ENCODE results near the gene THBS3.
"Not testable (repeated sequence)": the region's sequence is repeated elsewhere in the genome, so short reads cannot be mapped to it uniquely, and the experiment has no call there.

The THBS3 gene

GRCh38 chr1:155202731-155203515, 4.8 kb downstream of the THBS3 start:
- no peak overlapping the region for H3K27ac Mint-ChIP-seq
- H3K36me3 Mint-ChIP-seq = no peaks in the 10 kb centered on the region
- H3K9me3 Mint-ChIP-seq = no peaks in the 10 kb centered on the region
- no peaks in the 10 kb centered on the region for H3K27me3 Mint-ChIP-seq
- H3K4me3 Mint-ChIP-seq = no peak overlapping the region
- ATAC-seq = no peak
- peaks cover 14% of the 10 kb centered on the region for H3K4me1 Mint-ChIP-seq

- no peaks in the 10 kb centered on the region for H3K9me3 Mint-ChIP-seq
- no peak for ATAC-seq
- no peak overlapping the region for H3K4me3 Mint-ChIP-seq
- no peak overlapping the region for H3K27ac Mint-ChIP-seq
- H3K27me3 Mint-ChIP-seq = no peaks in the 10 kb centered on the region
- H3K4me1 Mint-ChIP-seq = peaks cover 7% of the 10 kb centered on the region
- no peaks in the 10 kb centered on the region for H3K36me3 Mint-ChIP-seq
Measured at GRCh38 chr1:155202198-155202597, 5.5 kb downstream of the THBS3 start.

- Mint-ChIP-seq H3K4me1 (no peaks in the 10 kb centered on the region), H3K36me3 (no peaks in the 10 kb centered on the region), H3K9me3 (no peaks in the 10 kb centered on the region), H3K4me3 (no peak overlapping the region), H3K27ac (no peak overlapping the region), H3K27me3 (no peaks in the 10 kb centered on the region)
- no peak for ATAC-seq
Measured at GRCh38 chr1:155200920-155201319, 6.8 kb downstream of the THBS3 start.

GRCh38 chr1:155199792-155200191, 7.9 kb downstream of the THBS3 start:
- H3K4me3 Mint-ChIP-seq = no peak overlapping the region

GRCh38 chr1:155198547-155198906, 9.2 kb downstream of the THBS3 start:
- no peak for ATAC-seq
- H3K27ac Mint-ChIP-seq = no peak overlapping the region

More at GRCh38 chr1:155199792-155200191, 7.9 kb downstream of the THBS3 start:
- peaks cover 6% of the 10 kb centered on the region for H3K4me1 Mint-ChIP-seq
- H3K9me3 Mint-ChIP-seq = no peaks in the 10 kb centered on the region
- H3K27ac Mint-ChIP-seq = no peak overlapping the region
- ATAC-seq = no peak
- H3K27me3 Mint-ChIP-seq = no peaks in the 10 kb centered on the region
- H3K36me3 Mint-ChIP-seq = no peaks in the 10 kb centered on the region

GRCh38 chr1:155197901-155198546, 9.7 kb downstream of the THBS3 start:
- Mint-ChIP-seq H3K4me1 (peaks cover 22% of the 10 kb centered on the region), H3K4me3 (no peak overlapping the region), H3K27me3 (no peaks in the 10 kb centered on the region), H3K36me3 (no peaks in the 10 kb centered on the region), H3K27ac (no peak overlapping the region), H3K9me3 (no peaks in the 10 kb centered on the region)
- ATAC-seq = no peak

More at GRCh38 chr1:155198547-155198906, 9.2 kb downstream of the THBS3 start:
- H3K4me1 Mint-ChIP-seq = peaks cover 17% of the 10 kb centered on the region
- no peaks in the 10 kb centered on the region for H3K9me3 Mint-ChIP-seq
- H3K36me3 Mint-ChIP-seq = no peaks in the 10 kb centered on the region
- H3K27me3 Mint-ChIP-seq = no peaks in the 10 kb centered on the region
- H3K4me3 Mint-ChIP-seq = no peak overlapping the region

GRCh38 chr1:155196893-155197638, 10.6 kb downstream of the THBS3 start:
- Mint-ChIP-seq H3K27me3 (no peaks in the 10 kb centered on the region), H3K4me3 (no peak overlapping the region), H3K4me1 (peaks cover 29% of the 10 kb centered on the region), H3K9me3 (no peaks in the 10 kb centered on the region), H3K27ac (no peak overlapping the region), H3K36me3 (no peaks in the 10 kb centered on the region)
- ATAC-seq = no peak

- no peaks in the 10 kb centered on the region for H3K27me3 Mint-ChIP-seq
- no peaks in the 10 kb centered on the region for H3K9me3 Mint-ChIP-seq
- H3K4me1 Mint-ChIP-seq = peaks cover 29% of the 10 kb centered on the region
- H3K27ac Mint-ChIP-seq = no peak overlapping the region
- no peaks in the 10 kb centered on the region for H3K36me3 Mint-ChIP-seq
- H3K4me3 Mint-ChIP-seq = no peak overlapping the region
- no peak for ATAC-seq
Measured at GRCh38 chr1:155196103-155196892, 11.4 kb downstream of the THBS3 start.

GRCh38 chr1:155195201-155196102, 12.2 kb downstream of the THBS3 start:
- Mint-ChIP-seq H3K27me3 (no peaks in the 10 kb centered on the region), H3K4me1 (peaks cover 29% of the 10 kb centered on the region), H3K9me3 (no peaks in the 10 kb centered on the region), H3K27ac (peak overlapping the region; percentile 1), H3K36me3 (no peaks in the 10 kb centered on the region), H3K4me3 (peak overlapping the region; percentile 76)
- ATAC-seq = no peak

- not testable (repeated sequence) for ATAC-seq, H3K27me3 Mint-ChIP-seq, H3K9me3 Mint-ChIP-seq, H3K36me3 Mint-ChIP-seq
- Mint-ChIP-seq H3K4me1 (peaks cover 29% of the 10 kb centered on the region), H3K4me3 (peak overlapping the region; percentile 84), H3K27ac (peak overlapping the region; percentile 82)
Measured at GRCh38 chr1:155193991-155194240, 13.8 kb downstream of the THBS3 start.

GRCh38 chr1:155193275-155193990, 14.3 kb downstream of the THBS3 start:
- ATAC-seq = peak; percentile 84
- Mint-ChIP-seq H3K36me3 (no peaks in the 10 kb centered on the region), H3K4me3 (peak overlapping the region; percentile 84), H3K4me1 (peaks cover 29% of the 10 kb centered on the region), H3K27ac (peak overlapping the region; percentile 82), H3K27me3 (no peaks in the 10 kb centered on the region), H3K9me3 (no peaks in the 10 kb centered on the region)

GRCh38 chr1:155192346-155193274, 15.1 kb downstream of the THBS3 start:
- ATAC-seq = no peak

GRCh38 chr1:155191904-155192303, 15.8 kb downstream of the THBS3 start:
- Mint-ChIP-seq H3K9me3 (no peaks in the 10 kb centered on the region), H3K27ac (peak overlapping the region; percentile 82), H3K4me3 (no peak overlapping the region)

More at GRCh38 chr1:155192346-155193274, 15.1 kb downstream of the THBS3 start:
- Mint-ChIP-seq H3K27me3 (no peaks in the 10 kb centered on the region), H3K9me3 (no peaks in the 10 kb centered on the region), H3K27ac (peak overlapping the region; percentile 82), H3K4me1 (peaks cover 34% of the 10 kb centered on the region), H3K36me3 (no peaks in the 10 kb centered on the region), H3K4me3 (peak overlapping the region; percentile 84)

More at GRCh38 chr1:155191904-155192303, 15.8 kb downstream of the THBS3 start:
- H3K36me3 Mint-ChIP-seq = no peaks in the 10 kb centered on the region
- peaks cover 38% of the 10 kb centered on the region for H3K4me1 Mint-ChIP-seq
- H3K27me3 Mint-ChIP-seq = no peaks in the 10 kb centered on the region
- no peak for ATAC-seq
